Ovary (tissue), 10 donors: ENCODE data around the gene PSMA2. TPM values are rescaled to one million over a fixed set of nuclear protein-coding genes. Genes with fewer than 3 reads are reported as not detected.

Source experiments
- DNase-seq, 5 donors: peaks; one replicate each; pipeline ENCODE4 v3.0.0-alpha.2; 2019 to 2020
- H3K27ac ChIP-seq, 2 donors: fragments of 200-600 bp; one replicate each; pipeline versions ENCODE4 v1.5.1 to v1.8.0; 2019 to 2022
- H3K27me3 ChIP-seq: fragments of 200-600 bp; one replicate; pipeline ENCODE4 v1.8.0; 2022
- H3K36me3 ChIP-seq: fragments of 200-600 bp; sonication (generic); one replicate; pipeline ENCODE4 v1.5.1; 2019
- H3K4me1 ChIP-seq: one replicate; pipeline ENCODE4 v1.8.1; 2013; ENCODE audit warnings: mild to moderate bottlenecking, moderate library complexity; ENCODE audit not compliant: insufficient read depth
- H3K4me3 ChIP-seq: fragments of 200-600 bp; sonication (generic); one replicate; pipeline ENCODE4 v1.5.1; 2017
- H3K9me3 ChIP-seq, 2 donors: fragments of 200-600 bp in 1 of 2; sonication (generic) in 1 of 2; one replicate each; pipeline versions ENCODE4 v1.5.1 to v1.8.1; 2013 to 2019; ENCODE audit warnings: mild to moderate bottlenecking in 1 of 2, moderate library complexity in 1 of 2
- CTCF ChIP-seq, 3 donors: fragments of 450-650 bp in 2 of 3; fragments of 200-600 bp in 1 of 3; IDR thresholded peaks; one replicate each; pipeline versions ENCODE4 v1.5.1 to v1.8.0; 2016 to 2022; ENCODE audit warnings: antibody characterized with exemption in 3 of 3, mild to moderate bottlenecking in 1 of 3
- EP300 ChIP-seq: sonication (generic); formaldehyde crosslinking; IDR thresholded peaks from one replicate; pipeline ENCODE4 v1.6.1; 2017; ENCODE audit warnings: antibody characterized with exemption
- POLR2A ChIP-seq: fragments of 450-650 bp; IDR thresholded peaks from one replicate; pipeline ENCODE4 v1.6.1; 2017; ENCODE audit warnings: antibody characterized with exemption, mild to moderate bottlenecking, moderate library complexity
- whole genome bisulfite sequencing, 3 donors: extraction: QIAGEN DNeasy Blood & Tissue Kit in 1 of 3; methylation state at CpG; one replicate each; pipeline versions ENCODE4 v1.1.5 to v1.1.7; 2013 to 2017; 5-methylcytosine and 5-hydroxymethylcytosine counted together
- intact Hi-C, 4 donors: fragments of 100-400 bp; cut with DNase I; formaldehyde crosslinking; loops; one replicate each; pipeline versions ENCODE4 v1.11.0 to v1.15.1; 2022 to 2023
- long read RNA-seq, 3 donors: library from polyadenylated mRNA in 2 of 3; unstranded in 2 of 3; transcript quantifications; one replicate each; pipeline ENCODE4 v2.0.0 and lab custom pipeline, GENCODE V29; 2021 to 2026
- polyA plus RNA-seq, 2 donors: library from polyadenylated mRNA; stranded (reverse); fragments of 200-250 nt in 1 of 2; fragments of 350-450 nt in 1 of 2; fragmentation: Illumina TruSeq in 1 of 2; extraction: RNeasy Lipid Tissue Mini Kit (QIAGEN cat#74804) in 1 of 2; gene quantifications; one replicate each; pipeline ENCODE4 v1.2.3, GENCODE V29; 2013 to 2014
- total RNA-seq, 7 donors: library from RNA; depleted of rRNA in 2 of 7; stranded (reverse); fragments of >200 nt in 2 of 7; fragmentation: NEBNext Ultra II Directional in 3 of 7; extraction: Animal tissue kit (Norgen Biotek cat#: 25700) in 3 of 7; gene quantifications; one replicate each; pipeline versions ENCODE4 v1.1.0 to v1.2.4, GENCODE V29; 2016 to 2023
- donor health status: DM: no; HTN: no; CAD: no; lungs with moderate emphysema.
- donor health status: DM: no; HTN: no; CAD: no.
- donor health status: Bipolar disorder and iron deficiency.
- donor health status: DM: yes; HTN: yes; CAD: no.
- donor health status: DM: no; HTN: no; CAD: no.
- donor health status: DM: yes; HTN: yes; CAD: no.

The PSMA2 gene
- 10 to 100 TPM; 43.6 to 76.3 (median 53.7) TPM for total RNA-seq
- polyA plus RNA-seq = 10 to 100 TPM; 47.2 to 79.0 TPM
- long read RNA-seq, donor 1, transcript PSMA2-201 (8 exons, 1,487 nt) = major isoform, 228 of 236 reads
- long read RNA-seq, donor 1, partial matches to known transcripts = 7 of 236 reads
- long read RNA-seq, donor 1, other reads (novel, unspliced or antisense) = 0 of 236 reads
- long read RNA-seq, donor 2, transcript PSMA2-201 (8 exons, 1,487 nt) = major isoform, 174 of 266 reads
- long read RNA-seq, donor 2, partial matches to known transcripts = 92 of 266 reads
- long read RNA-seq, donor 2, other reads (novel, unspliced or antisense) = 0 of 266 reads
- long read RNA-seq, donor 3, transcript PSMA2-201 (8 exons, 1,487 nt) = major isoform, 147 of 149 reads
- long read RNA-seq, donor 3, partial matches to known transcripts = 0 of 149 reads
- long read RNA-seq, donor 3, other reads (novel, unspliced or antisense) = 1 of 149 reads

GRCh38 chr7:42931834-42932651 lies at the start of gene PSMA2, which contains the start of gene MRPL32:
TSS of gene PSMA2 (minus strand) at chr7:42932174. CDS start at chr7:42932158, 16 bp downstream.
TSS of gene MRPL32 (plus strand) at chr7:42932376. CDS start at chr7:42932387, 11 bp downstream.
- Histone ChIP-seq H3K27me3 (no peaks in the 10 kb centered on the region), H3K27ac (peak within 1 kb of the TSS; percentile 27 to 59), H3K9me3 (no peaks in the 10 kb centered on the region), H3K4me1 (peaks cover 15% of the 10 kb centered on the region), H3K36me3 (no peaks in the 10 kb centered on the region), H3K4me3 (peak within 1 kb of the TSS; percentile 77)
- peak; percentile 92 to 95 (median 93) for DNase-seq
- WGBS, 3 donors = 0 to 1% (median 0%) methylated on average over 56 of the region's 56 CpGs
- intact Hi-C loops = no loop called here
- TF ChIP-seq CTCF (IDR thresholded peaks at IDR 0.05) (no peak), POLR2A (no peak), EP300 (no peak)

GRCh38 chr7:42981601-42982000 lies 49.6 kb upstream of the PSMA2 start:
- TF ChIP-seq POLR2A (no peak), EP300 (no peak), CTCF (IDR thresholded peaks at IDR 0.05) (no peak)
- DNase-seq = no peak
- H3K27ac ChIP-seq = no peak overlapping the region
- no peaks in the 10 kb centered on the region for H3K27me3 ChIP-seq
- no peak overlapping the region for H3K4me3 ChIP-seq
- 85 to 92% (median 92%) methylated on average over 1 of the region's 1 CpG for WGBS, 3 donors
- H3K9me3 ChIP-seq = no peaks in the 10 kb centered on the region
- no peaks in the 10 kb centered on the region for H3K4me1 ChIP-seq
- no peaks in the 10 kb centered on the region for H3K36me3 ChIP-seq
- intact Hi-C loops = no loop called here

DNA sequence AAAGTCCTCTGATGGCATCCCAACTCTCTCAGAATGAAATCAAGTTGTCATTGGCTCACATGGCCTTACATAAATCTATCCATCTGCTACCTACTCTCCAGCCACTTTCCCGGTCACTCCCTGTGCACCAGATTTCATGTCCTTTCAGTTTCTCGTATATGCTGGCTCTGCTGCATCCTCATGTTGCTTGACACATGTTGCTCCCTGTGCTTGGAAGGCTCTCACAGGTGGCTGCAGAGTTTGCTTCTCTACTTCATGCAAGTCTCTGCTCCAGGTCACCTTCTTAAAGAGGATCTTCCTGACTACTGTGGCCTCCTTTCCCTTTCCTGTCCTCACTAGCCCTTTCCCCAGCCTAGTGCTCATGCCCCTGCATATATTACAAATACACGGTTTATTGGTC lies 48.5 kb upstream of the PSMA2 start:
- TF ChIP-seq CTCF (IDR thresholded peaks at IDR 0.05) = no peak
- TF ChIP-seq EP300 = no peak
- TF ChIP-seq POLR2A = no peak

GRCh38 chr7:42980084-42980483 lies 48.1 kb upstream of the PSMA2 start:
- no peak for TF ChIP-seq EP300
- TF ChIP-seq CTCF (IDR thresholded peaks at IDR 0.05) = no peak
- no peak for TF ChIP-seq POLR2A
- Histone ChIP-seq H3K27ac (no peak overlapping the region), H3K4me3 (no peak overlapping the region), H3K9me3 (no peaks in the 10 kb centered on the region), H3K4me1 (no peaks in the 10 kb centered on the region), H3K36me3 (no peaks in the 10 kb centered on the region), H3K27me3 (no peaks in the 10 kb centered on the region)
- 51 to 95% (median 76%) methylated on average over 2 of the region's 2 CpGs for WGBS, 3 donors
- no peak for DNase-seq
- intact Hi-C loops = no loop called here

More for the DNA sequence above, 48.5 kb upstream of the PSMA2 start:
- WGBS, 3 donors = 81 to 97% (median 91%) methylated on average over 3 of the region's 3 CpGs
- Histone ChIP-seq H3K4me3 (no peak overlapping the region), H3K4me1 (no peaks in the 10 kb centered on the region), H3K9me3 (no peaks in the 10 kb centered on the region), H3K36me3 (no peaks in the 10 kb centered on the region), H3K27ac (no peak overlapping the region), H3K27me3 (no peaks in the 10 kb centered on the region)
- no peak for DNase-seq
- intact Hi-C loops = no loop called here
